Right lobe of liver (tissue), 4 donors: ENCODE results near the gene GSN.

Source experiments
- CTCF ChIP-seq, 4 donors: fragments of 200-600 bp in 3 of 4; fragments of 450-650 bp in 1 of 4; IDR thresholded peaks; one replicate each; pipeline versions ENCODE4 v1.5.1 to v1.8.0; 2016 to 2022; ENCODE audit warnings: antibody characterized with exemption in 4 of 4, mild to moderate bottlenecking in 2 of 4
- POLR2A ChIP-seq: fragments of 450-650 bp; IDR thresholded peaks from one replicate; pipeline ENCODE4 v1.6.1; 2017; ENCODE audit warnings: antibody characterized with exemption, mild to moderate bottlenecking
- donor health status: DM: no; HTN: no; CAD: no.
- donor health status: DM: no; HTN: no; CAD: no.
- donor health status: DM: no; HTN: yes; CAD: no.

- no peak for TF ChIP-seq CTCF (IDR thresholded peaks at IDR 0.05)
- TF ChIP-seq POLR2A: no peak
These were observed 56.8 kb downstream of the GSN start for GRCh38 chr9:121324755-121325154.
